Glutamatergic neuron (in vitro differentiated cells): Measurements from ENCODE around the gene KIRREL3. TPM values are rescaled to one million over a fixed set of nuclear protein-coding genes. Genes with fewer than 3 reads are reported as not detected.

ENCODE experiments used
- DNase-seq: peaks from one replicate; pipeline ENCODE4 v3.0.0; 2022
- H3K27ac Mint-ChIP-seq: one replicate; pipeline ENCODE4 v1.8.0; 2020; ENCODE audit warnings: mild to moderate bottlenecking, mixed read lengths, inconsistent platforms; ENCODE audit not compliant: unreplicated experiment
- H3K27me3 Mint-ChIP-seq: one replicate; pipeline ENCODE4 v1.8.0; 2020; ENCODE audit warnings: mild to moderate bottlenecking, moderate library complexity, mixed read lengths, inconsistent platforms; ENCODE audit not compliant: unreplicated experiment
- H3K36me3 Mint-ChIP-seq: one replicate; pipeline ENCODE4 v1.8.0; 2020; ENCODE audit warnings: mild to moderate bottlenecking, mixed read lengths, inconsistent platforms; ENCODE audit not compliant: unreplicated experiment
- H3K4me1 Mint-ChIP-seq: one replicate; pipeline ENCODE4 v1.8.0; 2020; ENCODE audit warnings: mild to moderate bottlenecking, low read depth, mixed read lengths, inconsistent platforms; ENCODE audit not compliant: unreplicated experiment
- H3K4me3 Mint-ChIP-seq: one replicate; pipeline ENCODE4 v1.8.0; 2020; ENCODE audit warnings: mild to moderate bottlenecking, mixed read lengths, inconsistent platforms; ENCODE audit not compliant: unreplicated experiment
- H3K9me3 Mint-ChIP-seq: one replicate; pipeline ENCODE4 v1.8.0; 2020; ENCODE audit warnings: mild to moderate bottlenecking, moderate library complexity, mixed read lengths, inconsistent platforms; ENCODE audit not compliant: unreplicated experiment
- CTCF ChIP-seq: fragments of 200-600 bp; sonication (generic); IDR thresholded peaks from one replicate; pipeline ENCODE4 v1.5.0; 2021; ENCODE audit not compliant: partially characterized antibody, unreplicated experiment
- total RNA-seq: library from RNA; stranded (reverse); fragmentation: NEBNext Ultra II Directional; extraction: Animal tissue kit (Norgen Biotek cat#: 25700); gene quantifications from one replicate; pipeline ENCODE4 v1.2.1, GENCODE V29; 2021; ENCODE audit not compliant: unreplicated experiment

The KIRREL3 gene
- total RNA-seq, 1 donor from 2014 or later, result 25.3 TPM

- no peak for TF ChIP-seq CTCF
- Mint-ChIP-seq H3K9me3 (peaks cover 8% of the 10 kb centered on the region), H3K27me3 (peaks cover 8% of the 10 kb centered on the region), H3K36me3 (peaks cover 4% of the 10 kb centered on the region), H3K4me1 (peaks cover 2% of the 10 kb centered on the region), H3K27ac (no peak overlapping the region), H3K4me3 (no peak overlapping the region)
- DNase-seq, result no peak
Measured at GRCh38 chr11:126461996-126462395, 538.6 kb downstream of the KIRREL3 start.

DNA sequence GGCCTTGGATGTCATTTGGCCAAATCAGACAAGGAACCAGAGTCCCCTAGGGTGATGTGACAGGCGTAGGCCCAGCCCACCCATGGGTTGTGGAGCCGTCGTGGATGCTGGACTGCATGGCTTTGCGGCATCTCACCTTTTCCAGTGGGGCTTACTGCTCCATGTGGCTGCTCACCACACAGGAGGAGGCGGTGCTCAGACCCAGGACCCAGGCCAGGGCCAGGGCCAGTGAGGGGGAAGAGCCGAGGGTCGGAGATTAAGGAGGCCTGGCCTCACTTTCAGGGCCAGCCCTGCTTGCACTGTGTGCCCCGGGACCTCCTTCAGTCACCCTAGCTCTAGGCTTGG, 539.5 kb downstream of the KIRREL3 start:
- DNase-seq, result no peak
- Mint-ChIP-seq H3K4me3 (no peak overlapping the region), H3K36me3 (peaks cover 4% of the 10 kb centered on the region), H3K4me1 (no peaks in the 10 kb centered on the region), H3K27ac (no peak overlapping the region), H3K27me3 (peaks cover 8% of the 10 kb centered on the region), H3K9me3 (peaks cover 8% of the 10 kb centered on the region)
- TF ChIP-seq CTCF, result no peak

GRCh38 chr11:126460417-126461095, 540.0 kb downstream of the KIRREL3 start:
- Mint-ChIP-seq H3K4me1 (no peaks in the 10 kb centered on the region), H3K27me3 (peaks cover 8% of the 10 kb centered on the region), H3K27ac (no peak overlapping the region), H3K4me3 (no peak overlapping the region), H3K9me3 (peaks cover 10% of the 10 kb centered on the region), H3K36me3 (peaks cover 4% of the 10 kb centered on the region)
- no peak for TF ChIP-seq CTCF
- no peak for DNase-seq

- H3K36me3 Mint-ChIP-seq, result peaks cover 4% of the 10 kb centered on the region
- H3K4me3 Mint-ChIP-seq, result no peak overlapping the region
- H3K27ac Mint-ChIP-seq, result no peak overlapping the region
- no peaks in the 10 kb centered on the region for H3K4me1 Mint-ChIP-seq
- peaks cover 7% of the 10 kb centered on the region for H3K27me3 Mint-ChIP-seq
- TF ChIP-seq CTCF, result no peak
- H3K9me3 Mint-ChIP-seq, result peaks cover 7% of the 10 kb centered on the region
- DNase-seq, result no peak
Measured at GRCh38 chr11:126459691-126460281, 540.8 kb downstream of the KIRREL3 start.

- peaks cover 6% of the 10 kb centered on the region for H3K27me3 Mint-ChIP-seq
- H3K36me3 Mint-ChIP-seq, result no peaks in the 10 kb centered on the region
- H3K27ac Mint-ChIP-seq, result no peak overlapping the region
- no peak overlapping the region for H3K4me3 Mint-ChIP-seq
- peaks cover 2% of the 10 kb centered on the region for H3K9me3 Mint-ChIP-seq
- DNase-seq, result no peak
- TF ChIP-seq CTCF, result no peak
- H3K4me1 Mint-ChIP-seq, result no peaks in the 10 kb centered on the region
Measured at GRCh38 chr11:126457817-126458216, 542.8 kb downstream of the KIRREL3 start.
